ENCODE results near the gene KIRREL1. TPM values are rescaled to one million over a fixed set of nuclear protein-coding genes. Genes with fewer than 3 reads are reported as not detected.

The KIRREL1 gene
- total RNA-seq, 1 experiment from 2014 or later: 30.5 TPM

DNA sequence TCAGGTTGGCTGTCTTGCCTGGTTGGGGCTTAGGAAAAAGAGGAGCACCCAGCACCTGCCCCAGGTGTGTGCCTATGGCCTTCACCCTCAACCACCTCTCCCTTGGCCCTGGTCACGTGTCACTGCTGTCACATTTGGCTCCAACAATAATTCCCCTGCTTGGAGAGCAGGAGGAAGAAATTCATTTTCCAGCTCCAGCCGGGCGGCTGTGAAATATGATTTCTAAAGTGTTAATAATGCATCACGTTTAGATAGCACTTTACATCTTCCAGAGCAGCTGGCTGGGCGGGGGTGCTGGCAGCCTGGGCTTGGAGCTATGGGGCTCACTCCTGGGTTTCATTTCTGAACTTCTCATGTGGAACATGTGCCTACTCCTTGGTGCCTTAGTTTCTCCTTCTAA lies 63.1 kb downstream of the KIRREL1 start:
- no CpG with 5 or more reads among the region's 5 CpGs for WGBS (ENCODE audit: extremely low coverage, insufficient read length, low lambda C conversion rate)
- Mint-ChIP-seq H3K4me1 (peaks cover 63 to 64% of the 10 kb centered on the region in 2 experiments), H3K36me3 (ENCODE audit: insufficient read depth in 1 of 3, low read depth in 3 of 3) (peaks cover 0 to 5% (median 5%) of the 10 kb centered on the region in 3 experiments; a peak in 5 of 7 replicates), H3K27me3 (ENCODE audit: low read depth) (no peaks in the 10 kb centered on the region), H3K4me3 (no peak overlapping the region), H3K9me3 (no peaks in the 10 kb centered on the region), H3K27ac (no peak overlapping the region)
- no peaks in the 10 kb centered on the region for H3K9me3 ChIP-seq (ENCODE audit: control insufficient read depth, low read depth, low read length)
- no peaks in the 10 kb centered on the region; the same call in 1 of the 2 replicates for H3K79me2 ChIP-seq (ENCODE audit: insufficient read depth, low read length)
- H2BK20ac ChIP-seq (ENCODE audit: low read depth, low read length, poor library complexity, severe bottlenecking): no peak overlapping the region
- H4K91ac ChIP-seq (ENCODE audit: insufficient read length, low read depth, low read length): no peak overlapping the region
- no peak overlapping the region for H2BK120ac ChIP-seq (ENCODE audit: low read depth, low read length, poor library complexity, severe bottlenecking)
- no peaks in the 10 kb centered on the region for H3K27me3 ChIP-seq (ENCODE audit: insufficient read depth, low read length)
- no peaks in the 10 kb centered on the region for H3K23me2 ChIP-seq (ENCODE audit: insufficient read length, low read depth, low read length, poor library complexity, severe bottlenecking)
- TF ChIP-seq, protein P1, sequence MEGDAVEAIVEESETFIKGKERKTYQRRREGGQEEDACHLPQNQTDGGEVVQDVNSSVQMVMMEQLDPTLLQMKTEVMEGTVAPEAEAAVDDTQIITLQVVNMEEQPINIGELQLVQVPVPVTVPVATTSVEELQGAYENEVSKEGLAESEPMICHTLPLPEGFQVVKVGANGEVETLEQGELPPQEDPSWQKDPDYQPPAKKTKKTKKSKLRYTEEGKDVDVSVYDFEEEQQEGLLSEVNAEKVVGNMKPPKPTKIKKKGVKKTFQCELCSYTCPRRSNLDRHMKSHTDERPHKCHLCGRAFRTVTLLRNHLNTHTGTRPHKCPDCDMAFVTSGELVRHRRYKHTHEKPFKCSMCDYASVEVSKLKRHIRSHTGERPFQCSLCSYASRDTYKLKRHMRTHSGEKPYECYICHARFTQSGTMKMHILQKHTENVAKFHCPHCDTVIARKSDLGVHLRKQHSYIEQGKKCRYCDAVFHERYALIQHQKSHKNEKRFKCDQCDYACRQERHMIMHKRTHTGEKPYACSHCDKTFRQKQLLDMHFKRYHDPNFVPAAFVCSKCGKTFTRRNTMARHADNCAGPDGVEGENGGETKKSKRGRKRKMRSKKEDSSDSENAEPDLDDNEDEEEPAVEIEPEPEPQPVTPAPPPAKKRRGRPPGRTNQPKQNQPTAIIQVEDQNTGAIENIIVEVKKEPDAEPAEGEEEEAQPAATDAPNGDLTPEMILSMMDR (conservative IDR thresholded peaks at IDR 0.05): no peak
- H3K56ac ChIP-seq (ENCODE audit: insufficient read length, low read depth, low read length): no peak overlapping the region
- H2AFZ ChIP-seq (ENCODE audit: low read length): no peak overlapping the region
- H4K8ac ChIP-seq (replicated peaks; ENCODE audit: insufficient read length, low read depth, low read length): no peak overlapping the region
- no peak overlapping the region for H2BK5ac ChIP-seq (ENCODE audit: insufficient read length, low read length)
- no peak overlapping the region for H3K23ac ChIP-seq (ENCODE audit: insufficient read length, low read depth, low read length)
- no peak overlapping the region for H3K4me2 ChIP-seq (ENCODE audit: insufficient read depth, insufficient read length, low read length)
- H4K20me1 ChIP-seq (ENCODE audit: control insufficient read depth, insufficient read depth, insufficient read length): no peaks in the 10 kb centered on the region
- H3K79me1 ChIP-seq (ENCODE audit: insufficient read depth, low read depth, low read length, poor library complexity, severe bottlenecking): peaks cover 2% of the 10 kb centered on the region
- H3K27ac ChIP-seq (ENCODE audit: insufficient read length, low read depth, low read length): no peak overlapping the region
- peaks cover 16% of the 10 kb centered on the region for H3K4me1 ChIP-seq (ENCODE audit: insufficient read depth, low read length)
- H2BK12ac ChIP-seq (ENCODE audit: insufficient read length, low read depth, low read length): no peak overlapping the region
- no peak overlapping the region for H3K14ac ChIP-seq (ENCODE audit: insufficient read depth, low read length)
- DNase-seq: no peak
- H3K9ac ChIP-seq (ENCODE audit: extremely low read depth, insufficient read length, low read length): no peak overlapping the region
- no peak overlapping the region for H2BK15ac ChIP-seq (ENCODE audit: low read depth, low read length)
- no peak overlapping the region for H3K4ac ChIP-seq (ENCODE audit: low read depth, low read length)
- no peak overlapping the region for H2AK5ac ChIP-seq (ENCODE audit: insufficient read length, low read length)
- H3T11ph ChIP-seq (ENCODE audit: low read length): no peak overlapping the region
- no peak overlapping the region for H3K18ac ChIP-seq (ENCODE audit: insufficient read length, low read depth, low read length)
- no peak overlapping the region for H4K5ac ChIP-seq (ENCODE audit: insufficient read length, low read depth, low read length)

Measured in H9 (cell line).